ENCODE results near the gene PPP6R2. TPM values are rescaled to one million over a fixed set of nuclear protein-coding genes. Genes with fewer than 3 reads are reported as not detected.

The PPP6R2 gene
- total and polyA plus RNA-seq, 9 of the 15 experiments (the other 6 are each of a cell fraction or from before 2014, with no cell fraction given) = 0.32 to 39.8 (median 21.4) TPM

DNA sequence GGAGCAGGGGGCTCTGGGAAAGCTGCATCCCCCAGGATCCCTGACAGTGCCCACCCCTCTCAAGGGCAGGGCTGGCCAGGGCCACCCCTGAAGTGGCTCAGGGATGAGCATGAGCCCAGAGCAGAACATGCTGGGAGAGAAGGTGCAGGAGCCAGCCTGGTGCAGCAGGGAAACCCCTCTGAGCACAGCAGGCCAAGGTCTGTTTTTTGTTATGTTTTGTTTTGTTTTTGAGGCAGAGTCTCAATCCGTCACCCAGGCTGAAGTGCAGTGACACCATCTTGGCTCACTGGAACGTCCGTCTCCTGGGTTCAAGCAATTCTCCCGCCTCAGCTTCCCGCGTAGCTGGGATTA, 132.5 kb downstream of the PPP6R2 start (continued):
- TF ChIP-seq, protein P1, sequence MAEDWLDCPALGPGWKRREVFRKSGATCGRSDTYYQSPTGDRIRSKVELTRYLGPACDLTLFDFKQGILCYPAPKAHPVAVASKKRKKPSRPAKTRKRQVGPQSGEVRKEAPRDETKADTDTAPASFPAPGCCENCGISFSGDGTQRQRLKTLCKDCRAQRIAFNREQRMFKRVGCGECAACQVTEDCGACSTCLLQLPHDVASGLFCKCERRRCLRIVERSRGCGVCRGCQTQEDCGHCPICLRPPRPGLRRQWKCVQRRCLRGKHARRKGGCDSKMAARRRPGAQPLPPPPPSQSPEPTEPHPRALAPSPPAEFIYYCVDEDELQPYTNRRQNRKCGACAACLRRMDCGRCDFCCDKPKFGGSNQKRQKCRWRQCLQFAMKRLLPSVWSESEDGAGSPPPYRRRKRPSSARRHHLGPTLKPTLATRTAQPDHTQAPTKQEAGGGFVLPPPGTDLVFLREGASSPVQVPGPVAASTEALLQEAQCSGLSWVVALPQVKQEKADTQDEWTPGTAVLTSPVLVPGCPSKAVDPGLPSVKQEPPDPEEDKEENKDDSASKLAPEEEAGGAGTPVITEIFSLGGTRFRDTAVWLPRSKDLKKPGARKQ (CRISPR knock-in tag; IDR thresholded peaks at IDR 0.05) = no peak
- no peak for TF ChIP-seq HEY1 (CRISPR knock-in tag; IDR thresholded peaks at IDR 0.05; ENCODE audit: borderline replicate concordance)
- TF ChIP-seq PTRF (tag; IDR thresholded peaks at IDR 0.05) = no peak
- no peak for TF ChIP-seq KLF10 (CRISPR knock-in tag; IDR thresholded peaks at IDR 0.05)
- TF ChIP-seq, protein P2, sequence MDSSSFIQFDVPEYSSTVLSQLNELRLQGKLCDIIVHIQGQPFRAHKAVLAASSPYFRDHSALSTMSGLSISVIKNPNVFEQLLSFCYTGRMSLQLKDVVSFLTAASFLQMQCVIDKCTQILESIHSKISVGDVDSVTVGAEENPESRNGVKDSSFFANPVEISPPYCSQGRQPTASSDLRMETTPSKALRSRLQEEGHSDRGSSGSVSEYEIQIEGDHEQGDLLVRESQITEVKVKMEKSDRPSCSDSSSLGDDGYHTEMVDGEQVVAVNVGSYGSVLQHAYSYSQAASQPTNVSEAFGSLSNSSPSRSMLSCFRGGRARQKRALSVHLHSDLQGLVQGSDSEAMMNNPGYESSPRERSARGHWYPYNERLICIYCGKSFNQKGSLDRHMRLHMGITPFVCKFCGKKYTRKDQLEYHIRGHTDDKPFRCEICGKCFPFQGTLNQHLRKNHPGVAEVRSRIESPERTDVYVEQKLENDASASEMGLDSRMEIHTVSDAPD (CRISPR knock-in tag; IDR thresholded peaks at IDR 0.05) = no peak

DNA sequence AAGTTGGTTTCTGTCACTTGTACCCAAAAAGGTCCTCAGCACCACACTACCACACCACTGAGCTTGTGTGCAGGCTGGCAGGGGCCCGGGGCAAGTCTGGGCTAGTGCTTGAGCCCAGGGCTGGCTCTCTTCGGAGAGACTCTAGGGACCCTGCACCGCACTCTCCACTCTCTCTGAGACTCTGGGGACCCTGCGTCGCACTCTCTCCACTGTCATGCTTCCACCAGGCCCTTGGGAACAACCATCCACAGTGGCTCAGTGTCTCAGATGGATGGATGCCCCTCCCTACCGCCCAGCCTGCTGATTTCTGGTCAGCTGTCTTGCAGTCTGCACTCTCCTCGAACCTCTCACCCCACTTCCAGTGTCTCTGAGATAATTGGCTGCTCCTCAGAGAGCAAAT, 133.7 kb downstream of the PPP6R2 start:
- H3K36me3 ChIP-seq (ENCODE audit: control insufficient read depth, insufficient read depth, low read length) = 0 out of 3 replicates have a peak, but pooled peaks cover 2% of the 10 kb centered on the region
- intact Hi-C loops (cut with micrococcal nuclease) (no loop called here), in situ Hi-C loops (cut with MboI) (no loop called here)
- no peak overlapping the region for H3K9ac ChIP-seq (ENCODE audit: insufficient read depth in 1 of 2, low read depth in 2 of 2, low read length in 2 of 2)
- H4K20me1 ChIP-seq (replicated peaks; ENCODE audit: control insufficient read depth, insufficient read depth, low read length) = peaks cover 22% of the 10 kb centered on the region
- peaks cover 13 to 48% of the 10 kb centered on the region in 2 experiments; a peak in 4 of 5 replicates for H3K4me1 ChIP-seq (replicated peaks in 1 of 2; ENCODE audit: control insufficient read depth in 2 of 2, insufficient read depth in 2 of 2, low read length in 2 of 2)
- no peaks in the 10 kb centered on the region for H3K9me3 ChIP-seq (replicated peaks; ENCODE audit: control insufficient read depth, insufficient read depth, low read depth, low read length)
- ATAC-seq (no peak), DNase-seq (ENCODE audit: extremely low read depth in 1 of 4, low spot score in 3 of 4) (no peak), FAIRE-seq (no peak)
- no TSS peak for BruUV-seq (replicated peaks)
- no peak overlapping the region for H3K4me2 ChIP-seq (ENCODE audit: insufficient read depth, low read length)
- H3K79me2 ChIP-seq (ENCODE audit: control insufficient read depth, insufficient read depth, low read length) = peaks cover 25% of the 10 kb centered on the region
- H2AFZ ChIP-seq (ENCODE audit: low read depth, low read length) = no peak overlapping the region
- POLR2A ChIA-PET = interaction anchor here (0.6 kb wide), 1 partner anchor 56 kb away, joined by 3 read pairs; no protein-coding TSS in a partner anchor
- no peak overlapping the region for H3K27ac ChIP-seq (ENCODE audit: extremely low read depth, low read depth, low read length)
- H3K9me1 ChIP-seq (ENCODE audit: control insufficient read depth, insufficient read depth, low read length) = peaks cover 4% of the 10 kb centered on the region
- CTCF ChIA-PET (ENCODE audit: low intra/inter-chr PET ratio) = no interaction called here
- no peak overlapping the region for H3K4me3 ChIP-seq
- no peaks in the 10 kb centered on the region for H3K27me3 ChIP-seq (ENCODE audit: control insufficient read depth in 2 of 2, insufficient read depth in 2 of 2, low read length in 2 of 2)
- WGBS (ENCODE audit: insufficient coverage, low coverage, missing lambda C conversion rate) = 45% methylated on average over 5 of the region's 7 CpGs
- TF ChIP-seq STAG1 (CRISPR knock-in tag; IDR thresholded peaks at IDR 0.05; ENCODE audit: borderline replicate concordance) (no peak), ZNF584 (CRISPR knock-in tag; IDR thresholded peaks at IDR 0.05; ENCODE audit: low read depth) (no peak), FOXA1 (IDR thresholded peaks at IDR 0.05; ENCODE audit: borderline replicate concordance) (no peak), PCBP2 (IDR thresholded peaks at IDR 0.05; ENCODE audit: low read depth, low read length, poor library complexity, severe bottlenecking) (no peak), XRCC3 (IDR thresholded peaks at IDR 0.05) (no peak), BCL6 (CRISPR knock-in tag; IDR thresholded peaks at IDR 0.05) (no peak), TAF15 (IDR thresholded peaks at IDR 0.05; ENCODE audit: low read depth, low read length) (no peak), CREBBP (IDR thresholded peaks at IDR 0.05; ENCODE audit: low read depth, low read length) (no peak), ZZZ3 (IDR thresholded peaks at IDR 0.05) (no peak), ZNF75A (CRISPR knock-in tag; IDR thresholded peaks at IDR 0.05) (no peak), RCOR1 (IDR thresholded peaks at IDR 0.05; ENCODE audit: borderline replicate concordance in 1 of 2, low read depth in 2 of 2, low read length in 2 of 2) (no peak), ATF7 (IDR thresholded peaks at IDR 0.05) (no peak), RBM39 (optimal IDR thresholded peaks at IDR 0.05; ENCODE audit: low read depth, low read length) (no peak)
- TF ChIP-seq, protein P3, sequence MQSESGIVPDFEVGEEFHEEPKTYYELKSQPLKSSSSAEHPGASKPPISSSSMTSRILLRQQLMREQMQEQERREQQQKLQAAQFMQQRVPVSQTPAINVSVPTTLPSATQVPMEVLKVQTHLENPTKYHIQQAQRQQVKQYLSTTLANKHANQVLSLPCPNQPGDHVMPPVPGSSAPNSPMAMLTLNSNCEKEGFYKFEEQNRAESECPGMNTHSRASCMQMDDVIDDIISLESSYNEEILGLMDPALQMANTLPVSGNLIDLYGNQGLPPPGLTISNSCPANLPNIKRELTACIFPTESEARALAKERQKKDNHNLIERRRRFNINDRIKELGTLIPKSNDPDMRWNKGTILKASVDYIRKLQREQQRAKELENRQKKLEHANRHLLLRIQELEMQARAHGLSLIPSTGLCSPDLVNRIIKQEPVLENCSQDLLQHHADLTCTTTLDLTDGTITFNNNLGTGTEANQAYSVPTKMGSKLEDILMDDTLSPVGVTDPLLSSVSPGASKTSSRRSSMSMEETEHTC (IDR thresholded peaks at IDR 0.05) = no peak
